Stimulated activated CD4-positive, alpha-beta T cell treated with anti-CD3 and anti-CD28 coated beads, TNF-alpha, amount 100 ng/mL, for 48 hours (primary cell): ENCODE measurements around the gene FKBP5.
"Not testable (repeated sequence)": the region's sequence is repeated elsewhere in the genome, so short reads cannot be mapped to it uniquely, and the experiment has no call there.

Experiments used
- DNase-seq, 3 donors: peaks; one replicate each; pipeline ENCODE4 v3.0.0-alpha.2; 2020; ENCODE audit warnings: low read depth in 3 of 3

The FKBP5 gene

GRCh38 chr6:35688605-35689322 is at the start of gene FKBP5:
Gene FKBP5, minus strand, starts transcription at chr6:35688915. Its CDS starts 46,091 bp downstream, at chr6:35642824.
- DNase-seq = peak; percentile 76 to 92 (median 79)

- no peak for DNase-seq
These were observed 48.9 kb upstream of the FKBP5 start for GRCh38 chr6:35737413-35738211.

GRCh38 chr6:35736982-35737412 is 48.3 kb upstream of the FKBP5 start, which contains the start of gene ARMC12:
Gene ARMC12, plus strand, starts transcription at chr6:35737032. Its CDS starts 77 bp downstream, at chr6:35737109.
- no peak for DNase-seq

GRCh38 chr6:35736253-35736894 is 47.7 kb upstream of the FKBP5 start:
- DNase-seq = peak in 2 of 3 donors; percentile 78 to 86

GRCh38 chr6:35735452-35735851 is 46.7 kb upstream of the FKBP5 start:
- no peak for DNase-seq

GRCh38 chr6:35734319-35734718 is 45.6 kb upstream of the FKBP5 start:
- DNase-seq = not testable (repeated sequence)

GRCh38 chr6:35733633-35734032 is 44.9 kb upstream of the FKBP5 start:
- no peak for DNase-seq

- DNase-seq = peak; percentile 89 to 97 (median 90)
These were observed 43.2 kb upstream of the FKBP5 start for GRCh38 chr6:35731736-35732532.

- peak; percentile 81 to 96 (median 88) for DNase-seq
These were observed 42.7 kb upstream of the FKBP5 start for GRCh38 chr6:35731414-35731735.

- no peak for DNase-seq
These were observed 42.2 kb upstream of the FKBP5 start for GRCh38 chr6:35730745-35731413.

- DNase-seq = no peak
These were observed 41.0 kb upstream of the FKBP5 start for GRCh38 chr6:35729722-35730121.

- no peak for DNase-seq
These were observed 40.3 kb upstream of the FKBP5 start for GRCh38 chr6:35728683-35729678.

GRCh38 chr6:35727935-35728682 is 39.4 kb upstream of the FKBP5 start:
- peak; percentile 62 to 80 (median 72) for DNase-seq

GRCh38 chr6:35727231-35727934 is 38.7 kb upstream of the FKBP5 start:
- DNase-seq = no peak

GRCh38 chr6:35725721-35726438 is 37.2 kb upstream of the FKBP5 start:
- no peak for DNase-seq

- no peak for DNase-seq
These were observed 36.5 kb upstream of the FKBP5 start for GRCh38 chr6:35725081-35725708.

GRCh38 chr6:35724471-35724870 is 35.8 kb upstream of the FKBP5 start:
- DNase-seq = no peak
